NCI-H1930 (cell line): Measurements from ENCODE around the gene PBX4.
"Not testable (repeated sequence)": the region's sequence is repeated elsewhere in the genome, so short reads cannot be mapped to it uniquely, and the experiment has no call there.

Source experiments
- DNase-seq, 2 experiments: peaks; one replicate each; lab custom pipeline; 2025; lab: John Stamatoyannopoulos, UW

PBX4 gene

GRCh38 chr19:19626516-19627472, 8.3 kb upstream of the PBX4 start:
- DNase-seq: no peak

DNA sequence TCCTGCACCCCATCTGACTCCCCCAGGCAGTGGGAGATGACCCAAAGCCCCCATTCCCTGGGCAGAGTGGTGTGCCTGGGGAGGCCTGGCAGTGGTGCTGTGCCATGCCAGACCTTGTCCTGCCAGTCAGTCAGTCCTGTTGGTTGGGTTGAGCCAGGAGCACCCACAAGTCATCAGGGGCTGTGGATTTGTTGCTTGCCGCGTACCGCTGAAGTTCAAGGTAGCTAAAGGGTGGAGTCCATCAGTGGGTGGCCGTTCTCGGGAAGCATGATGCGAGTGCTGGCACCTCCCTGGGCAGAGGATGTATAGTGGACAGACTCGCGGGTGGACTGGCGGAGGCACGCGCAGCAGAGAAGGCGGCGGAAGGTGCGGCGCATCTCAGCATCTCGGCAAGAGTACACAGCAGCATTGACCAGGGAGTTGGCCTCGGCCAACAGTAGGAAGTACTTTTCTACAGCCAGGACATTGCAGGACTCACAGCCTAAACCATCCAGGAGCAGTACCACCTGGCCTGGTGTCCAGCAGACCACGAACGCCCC, 5.6 kb upstream of the PBX4 start:
- no peak for DNase-seq

- no peak for DNase-seq
These were observed 4.9 kb upstream of the PBX4 start for GRCh38 chr19:19623383-19623782.

DNA sequence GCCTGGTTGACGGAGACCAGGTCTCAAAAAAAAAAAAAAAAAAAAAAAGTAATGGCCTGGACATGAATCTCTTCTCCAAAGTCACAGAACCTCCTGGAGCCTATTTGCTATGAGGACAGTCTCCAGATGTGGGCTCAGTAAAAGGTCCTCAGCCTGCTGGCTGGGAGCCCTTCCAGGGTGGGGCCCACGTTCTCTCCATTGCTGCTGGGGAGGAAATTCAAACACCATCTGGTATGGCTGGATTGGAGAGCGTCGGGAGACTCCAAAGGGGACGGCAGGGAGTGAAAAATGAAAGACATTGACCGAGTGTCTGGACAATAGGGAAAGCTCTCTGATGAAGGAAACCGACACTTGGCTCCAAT, 1.3 kb upstream of the PBX4 start:
- no peak for DNase-seq

GRCh38 chr19:19619181-19619848, 828 bp upstream of the PBX4 start:
- no peak for DNase-seq

GRCh38 chr19:19615086-19615485, 3.4 kb downstream of the PBX4 start:
- no peak for DNase-seq

GRCh38 chr19:19613506-19613905, 5.0 kb downstream of the PBX4 start:
- DNase-seq: no peak

DNA sequence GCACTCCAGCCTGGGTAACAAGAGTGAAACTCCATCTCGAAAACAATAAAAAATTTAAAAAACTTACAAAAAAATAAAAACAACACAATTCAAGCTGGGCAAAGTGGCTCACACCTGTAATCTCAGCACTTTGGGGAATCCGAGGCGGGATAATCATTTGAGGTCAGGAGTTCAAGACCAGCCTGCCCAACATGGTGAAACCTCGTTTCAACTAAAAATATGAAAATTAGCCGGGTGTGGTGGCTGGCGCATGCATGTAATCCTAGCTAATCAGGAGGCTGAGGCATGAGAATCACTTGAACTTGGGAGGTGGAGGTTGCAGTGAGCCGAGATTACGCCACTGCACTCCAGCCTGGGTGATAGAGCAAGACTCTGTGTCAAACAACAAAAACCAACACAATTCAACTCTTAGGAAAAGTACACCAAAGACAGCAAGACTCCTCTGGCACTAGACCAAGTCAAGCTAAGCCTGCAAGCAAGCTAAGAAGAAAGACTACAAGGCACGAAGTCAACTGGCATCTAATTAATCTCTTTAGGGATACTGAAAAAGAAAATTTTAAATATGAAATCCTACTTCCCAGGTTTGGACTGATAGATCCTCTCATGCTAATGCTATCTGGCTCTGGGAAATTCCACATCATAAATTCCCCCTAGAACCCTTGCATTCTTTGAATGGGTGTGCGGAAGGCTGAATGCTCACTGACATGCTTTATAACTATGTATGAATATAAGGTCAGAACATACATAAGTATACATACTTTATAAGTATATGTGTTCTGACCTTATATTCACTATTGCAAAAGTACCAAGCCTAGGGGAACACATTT, 7.9 kb downstream of the PBX4 start:
- DNase-seq: no peak

DNA sequence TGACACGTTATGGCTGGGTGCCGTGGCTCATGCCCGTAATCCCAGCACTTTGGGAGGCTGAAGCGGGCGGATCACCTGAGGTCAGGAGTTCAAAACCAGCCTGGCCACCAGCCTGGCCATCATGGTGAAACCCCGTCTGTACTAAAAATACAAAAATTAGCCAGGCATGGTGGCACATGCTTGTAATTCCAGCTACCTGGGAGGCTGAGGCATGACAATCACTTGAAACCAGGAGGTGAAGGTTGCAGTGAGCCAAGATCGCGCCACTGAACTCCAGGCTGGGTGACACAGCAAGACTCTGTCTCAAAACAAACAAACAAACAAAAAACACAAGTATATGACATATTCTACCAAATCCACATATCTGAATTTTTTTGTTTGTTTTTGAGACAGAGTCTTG, 11.8 kb downstream of the PBX4 start:
- DNase-seq: not testable (repeated sequence)

DNA sequence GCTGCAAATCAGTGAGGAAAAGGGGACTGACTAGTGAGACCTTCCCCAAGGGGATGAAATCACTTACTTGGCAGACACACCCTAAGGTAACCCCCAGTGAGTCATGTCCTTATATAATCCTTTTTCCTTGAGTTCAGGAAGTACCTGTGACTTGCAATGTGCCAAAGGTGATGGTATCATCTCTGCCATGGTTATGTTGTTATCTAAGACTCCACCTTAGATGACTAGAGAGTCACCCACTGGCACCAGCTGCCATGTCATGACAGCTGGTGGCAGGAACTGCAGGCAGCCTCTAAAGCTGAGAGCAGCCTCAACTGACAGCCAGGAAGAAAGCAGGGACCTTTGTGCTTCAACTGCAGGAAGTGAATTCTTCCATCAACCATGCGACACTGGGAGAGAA, 12.5 kb downstream of the PBX4 start:
- DNase-seq: no peak

DNA sequence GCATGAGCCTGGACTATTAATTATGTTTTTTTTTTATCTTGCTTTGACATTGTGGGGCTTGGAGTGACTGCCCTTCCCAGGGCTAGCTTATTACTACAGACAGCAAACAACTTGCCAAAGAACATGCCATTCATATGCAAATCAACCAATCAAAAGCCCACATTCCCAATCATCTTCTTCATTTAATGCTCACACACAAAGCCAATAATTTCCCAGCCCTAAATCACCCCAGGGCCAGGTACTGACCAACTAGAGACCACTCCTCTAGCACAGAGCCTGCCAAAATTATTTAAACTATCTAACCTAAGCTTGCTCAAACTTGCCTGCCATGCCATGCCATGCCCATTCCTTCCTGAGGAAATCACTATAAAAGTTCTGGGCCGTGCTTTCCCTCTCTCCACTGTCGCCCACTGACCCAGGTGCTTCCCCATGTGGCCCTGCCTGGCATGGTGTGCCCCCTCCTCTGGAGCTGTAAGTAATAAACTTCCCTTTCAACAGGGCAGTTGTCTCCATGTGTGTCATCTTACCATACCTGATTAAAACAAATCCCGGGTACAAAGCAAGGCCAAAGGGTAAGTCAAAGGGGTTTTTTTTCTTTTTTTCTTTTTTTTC, 15.7 kb downstream of the PBX4 start:
- DNase-seq: no peak

GRCh38 chr19:19602136-19602712, 16.3 kb downstream of the PBX4 start:
- no peak for DNase-seq

DNA sequence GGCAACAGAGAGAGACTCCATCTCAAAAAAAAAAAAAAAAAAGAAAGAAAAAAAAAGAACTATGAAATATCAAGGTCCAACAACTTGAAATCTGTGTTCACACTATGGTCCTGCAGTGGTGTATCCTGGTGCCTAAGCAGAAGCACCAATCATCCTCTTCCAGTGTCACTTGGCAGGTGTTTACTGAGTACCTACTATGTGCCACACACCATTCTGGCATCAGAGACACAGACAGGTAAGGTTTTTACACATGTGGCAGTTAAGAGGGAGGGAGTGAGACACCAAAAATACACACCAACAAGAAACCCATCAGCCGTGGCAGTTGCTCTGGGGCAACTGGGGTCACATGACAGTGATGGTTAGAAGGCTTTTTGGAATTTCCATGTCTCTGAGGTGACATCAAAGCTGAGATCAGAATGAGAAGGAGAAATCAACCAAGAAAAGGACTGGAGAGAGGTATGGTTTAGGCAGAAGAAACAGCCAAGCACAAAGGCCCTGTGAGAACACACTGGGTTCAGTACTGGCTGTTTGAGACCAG, 17.6 kb downstream of the PBX4 start:
- no peak for DNase-seq

- DNase-seq: not testable (repeated sequence)
These were observed 19.6 kb downstream of the PBX4 start for GRCh38 chr19:19598728-19599451.

- no peak for DNase-seq
These were observed 20.6 kb downstream of the PBX4 start for GRCh38 chr19:19597809-19598306.

GRCh38 chr19:19595171-19595701, 23.3 kb downstream of the PBX4 start:
- DNase-seq: no peak

GRCh38 chr19:19594381-19594780, 24.1 kb downstream of the PBX4 start:
- DNase-seq: no peak

- DNase-seq: no peak
These were observed 25.8 kb downstream of the PBX4 start for GRCh38 chr19:19592690-19593089.

DNA sequence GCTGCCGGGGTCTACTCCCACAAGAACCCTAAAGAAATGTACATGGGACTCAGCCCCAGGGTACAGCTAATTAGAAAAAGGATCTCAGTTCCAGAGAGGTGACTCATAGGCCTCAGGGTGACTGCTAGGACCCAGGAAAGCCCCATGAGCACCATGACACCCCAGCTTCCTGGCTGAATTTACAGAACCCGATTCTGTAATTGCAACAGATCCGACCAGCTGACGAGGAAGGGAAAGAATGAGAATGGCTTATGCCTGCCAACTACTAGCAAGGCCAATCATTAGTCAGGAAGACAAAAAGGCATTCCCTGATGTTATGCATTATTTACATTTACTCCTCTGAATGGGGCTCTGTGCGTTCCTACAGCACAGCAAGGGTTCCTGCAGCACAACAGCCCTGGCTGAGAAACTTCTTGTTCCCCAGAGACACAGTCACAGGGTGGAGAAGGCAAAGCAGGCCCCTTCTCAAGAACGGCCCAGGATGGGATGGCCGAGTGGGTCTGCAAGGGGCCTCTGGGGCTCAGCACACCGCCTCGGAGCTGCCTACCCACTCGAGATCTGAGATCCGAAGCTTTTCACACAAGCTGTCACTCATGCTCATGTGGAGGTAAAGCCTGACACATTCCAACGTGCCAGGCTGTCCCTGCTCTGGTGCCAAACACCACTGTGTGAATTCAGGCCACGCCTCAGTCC, 27.2 kb downstream of the PBX4 start:
- DNase-seq: no peak
